ENCODE results near the gene SLC39A11.
"Not testable (repeated sequence)": the region's sequence is repeated elsewhere in the genome, so short reads cannot be mapped to it uniquely, and the experiment has no call there.

The SLC39A11 gene

DNA sequence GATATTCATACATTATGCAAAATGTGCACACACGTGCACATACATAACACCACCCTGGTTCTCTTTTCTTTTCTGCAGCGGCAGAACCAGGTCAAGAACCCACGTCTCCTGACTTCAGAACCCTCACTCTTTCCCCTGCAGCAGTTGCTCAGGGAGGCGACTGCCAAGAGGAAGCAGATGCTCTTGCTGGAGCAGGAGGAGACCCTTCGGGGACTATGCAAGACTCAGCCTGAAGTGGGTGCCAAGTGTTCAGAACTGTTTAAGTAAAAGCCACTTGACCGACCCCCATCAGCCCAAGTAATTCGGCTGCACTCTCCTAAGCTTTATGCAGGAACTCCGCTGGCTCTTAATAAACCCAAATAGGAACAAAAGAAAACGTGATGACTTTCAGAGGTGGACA is 193.8 kb downstream of the SLC39A11 start:
- DNase-seq = no peak

DNA sequence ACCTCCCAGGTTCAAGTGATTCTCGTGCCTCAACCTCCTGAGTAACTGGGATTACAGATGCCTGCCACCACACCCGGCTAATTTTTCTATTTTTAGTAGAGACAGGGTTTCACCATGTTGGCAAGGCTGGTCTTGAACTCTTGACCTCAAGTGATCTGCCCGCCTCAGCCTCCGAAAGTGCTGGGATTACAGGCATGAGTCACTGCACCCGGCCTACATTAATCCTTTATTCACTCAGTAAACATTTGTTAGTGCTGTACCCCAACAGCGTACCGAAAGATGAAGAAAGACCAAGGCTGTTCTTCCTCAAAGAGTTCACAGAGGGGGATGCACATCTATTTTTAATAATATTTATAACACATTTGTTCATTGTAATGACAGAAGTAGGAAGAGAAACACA is 196.2 kb downstream of the SLC39A11 start:
- DNase-seq = not testable (repeated sequence)

DNA sequence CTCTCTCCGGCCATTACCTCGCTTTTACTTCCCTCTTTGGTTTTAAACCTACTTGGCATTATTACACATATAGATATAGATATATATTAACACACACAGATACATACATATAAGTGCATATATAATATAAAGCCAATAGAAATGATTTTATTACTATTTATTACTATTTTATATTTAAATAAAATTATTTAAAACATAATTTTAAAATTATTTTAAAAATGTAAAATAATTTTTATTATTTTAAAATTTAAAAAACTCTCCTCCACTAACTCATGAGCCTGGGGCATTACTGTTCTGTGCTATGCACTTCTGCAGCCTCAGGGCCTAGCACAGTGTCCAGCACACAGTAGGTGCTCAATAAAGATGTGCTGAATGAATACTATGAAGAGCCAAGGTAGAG is 200.9 kb downstream of the SLC39A11 start:
- DNase-seq = no peak

DNA sequence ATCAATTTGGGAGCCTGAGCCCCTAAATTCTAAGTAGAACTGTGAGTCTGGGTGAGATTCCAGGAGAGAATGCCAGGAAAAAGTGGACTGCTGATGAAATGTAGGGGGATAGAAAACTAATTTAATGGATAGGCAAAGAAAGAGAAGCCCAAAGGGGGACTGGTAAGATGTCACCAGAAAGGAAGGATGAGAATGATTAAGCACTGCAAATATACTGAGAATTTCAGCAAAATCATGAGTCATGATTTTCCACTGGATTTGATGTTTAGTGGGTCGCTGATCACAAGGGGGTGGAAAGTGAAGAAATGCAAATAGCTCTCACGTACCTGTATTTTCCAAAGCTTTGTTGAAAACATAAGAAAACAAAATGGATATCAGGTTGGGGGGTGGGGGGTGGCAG is 201.8 kb downstream of the SLC39A11 start:
- DNase-seq = no peak

DNA sequence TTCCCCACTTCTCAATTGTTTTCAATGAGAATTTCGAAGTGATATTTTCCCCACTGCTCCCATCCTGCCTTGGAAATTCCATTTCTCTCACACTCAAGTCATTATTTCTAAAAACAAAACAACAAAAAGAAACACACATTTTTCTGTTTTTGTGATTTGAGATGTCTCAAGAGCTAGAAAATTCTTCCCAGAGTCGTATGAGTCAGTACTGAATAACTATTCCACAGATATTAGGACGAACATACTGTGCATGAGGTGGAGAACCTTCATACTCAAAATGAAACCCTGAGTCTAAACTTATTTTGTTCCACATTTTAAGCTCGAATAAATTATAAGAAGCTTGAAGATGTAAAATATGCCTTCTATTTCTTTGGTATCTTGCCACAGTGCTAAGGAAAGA is 204.6 kb downstream of the SLC39A11 start:
- no peak for DNase-seq

DNA sequence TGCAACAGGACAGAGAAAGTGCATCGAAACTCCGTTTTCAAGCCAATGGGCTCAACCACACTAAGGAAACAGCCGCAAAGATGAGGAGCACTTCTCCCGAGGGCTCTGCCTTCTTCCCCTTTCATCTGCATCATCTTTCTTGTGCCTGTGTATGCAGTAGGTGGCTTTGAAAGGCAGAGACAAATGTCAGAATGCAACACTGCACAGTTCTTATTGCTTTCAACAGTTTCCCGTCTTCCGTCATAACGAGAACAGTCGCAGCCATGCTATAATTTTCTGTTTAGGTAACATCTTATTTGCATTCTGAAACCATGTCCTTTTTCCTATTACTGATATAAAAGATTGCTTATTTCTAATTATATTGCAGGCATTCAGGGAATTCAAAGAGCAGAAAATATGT is 205.2 kb downstream of the SLC39A11 start:
- DNase-seq = no peak

DNA sequence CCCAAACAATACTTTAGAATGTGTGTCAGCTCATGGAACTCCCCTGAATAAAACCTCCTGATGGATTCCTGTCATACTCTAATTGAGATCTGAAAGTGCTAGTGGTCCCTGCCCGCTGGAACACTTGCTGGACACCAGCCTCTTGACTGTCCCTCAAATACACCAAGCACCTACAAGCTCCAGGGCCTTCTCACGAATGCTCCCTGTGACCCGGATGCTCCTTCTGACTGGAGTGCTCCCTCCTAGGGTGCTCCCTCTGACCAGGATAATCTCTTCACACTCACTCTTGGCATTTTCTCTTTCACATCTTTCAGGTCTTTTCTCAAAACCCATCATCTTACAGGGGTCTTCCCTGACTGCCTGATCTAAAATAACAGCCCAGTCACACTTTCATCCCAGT is 205.9 kb downstream of the SLC39A11 start:
- DNase-seq = no peak

DNA sequence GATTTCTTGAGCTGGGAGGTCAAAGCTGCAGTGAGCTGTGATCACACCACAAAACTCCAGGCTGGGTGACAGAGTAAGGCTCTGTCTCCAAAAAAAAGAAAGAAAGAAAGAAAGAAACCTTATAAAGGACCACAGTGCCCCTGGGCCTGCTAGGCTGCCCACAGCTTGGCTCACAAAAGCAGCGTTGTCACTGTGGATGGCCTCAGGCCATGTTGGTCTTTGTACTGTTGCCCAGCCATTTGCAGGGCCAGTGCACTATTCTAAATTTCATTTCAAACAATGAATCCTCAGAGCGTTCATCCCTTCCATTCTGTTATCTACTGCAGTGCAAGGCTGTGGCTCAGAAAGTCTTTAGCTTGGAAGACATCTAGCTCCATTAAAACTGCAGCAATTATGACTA is 208.4 kb downstream of the SLC39A11 start:
- no peak for DNase-seq

DNA sequence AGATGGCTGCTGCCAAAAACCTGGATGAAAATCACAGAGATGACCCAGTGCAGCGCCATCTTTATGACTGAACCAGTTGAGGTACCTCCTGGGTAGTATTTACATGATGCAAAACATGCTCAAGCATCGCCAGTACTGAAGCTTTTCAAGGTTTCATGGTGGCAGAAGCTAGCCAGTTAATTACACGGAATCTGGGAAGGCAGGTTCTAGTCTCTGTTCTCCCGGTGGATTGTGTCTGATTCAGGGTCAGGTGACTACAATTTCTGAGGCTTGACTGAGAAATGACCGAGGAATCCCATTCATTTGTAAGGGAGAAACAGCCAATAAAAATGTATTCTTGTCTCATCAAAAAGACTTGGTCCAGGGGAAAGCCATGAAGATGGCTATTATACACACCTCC is 209.1 kb downstream of the SLC39A11 start:
- no peak for DNase-seq

DNA sequence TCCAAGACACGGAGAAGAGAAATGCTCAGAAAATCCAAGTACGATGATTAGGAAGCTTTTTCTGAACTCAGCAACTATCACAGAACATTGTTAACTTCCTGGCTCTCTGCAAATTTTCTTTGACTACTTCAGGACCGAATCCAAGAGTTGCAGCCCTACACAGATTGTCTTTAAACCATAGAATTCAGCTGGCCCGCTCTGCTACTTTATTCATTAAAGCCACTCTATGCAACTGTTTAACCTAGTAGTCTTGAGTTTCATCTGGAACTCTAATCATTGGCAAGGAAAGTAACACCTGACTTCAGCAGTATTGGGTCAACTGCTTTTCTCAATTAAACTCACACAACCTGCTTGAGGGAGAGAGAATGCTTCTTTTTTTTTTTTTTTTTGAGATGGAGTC is 210.1 kb downstream of the SLC39A11 start:
- no peak for DNase-seq

DNA sequence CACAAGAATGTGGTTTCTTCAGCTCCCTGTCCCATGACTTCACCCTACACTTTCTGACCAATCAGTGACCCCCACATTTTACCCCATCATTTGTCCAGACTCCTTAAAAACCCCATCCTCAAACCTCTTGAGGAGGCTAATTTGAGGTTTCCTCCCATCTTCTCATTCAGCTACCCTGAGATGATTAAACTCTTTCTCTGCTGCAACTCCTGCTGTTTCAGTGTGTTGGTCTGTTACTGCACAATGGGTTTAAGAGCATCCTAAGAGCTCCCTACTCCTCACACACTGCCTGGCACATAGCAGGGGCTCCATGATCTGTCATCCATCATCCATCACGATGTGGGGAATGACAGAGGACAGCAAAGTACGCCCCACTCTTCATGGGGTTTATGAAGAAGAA is 212.6 kb downstream of the SLC39A11 start:
- DNase-seq = no peak

DNA sequence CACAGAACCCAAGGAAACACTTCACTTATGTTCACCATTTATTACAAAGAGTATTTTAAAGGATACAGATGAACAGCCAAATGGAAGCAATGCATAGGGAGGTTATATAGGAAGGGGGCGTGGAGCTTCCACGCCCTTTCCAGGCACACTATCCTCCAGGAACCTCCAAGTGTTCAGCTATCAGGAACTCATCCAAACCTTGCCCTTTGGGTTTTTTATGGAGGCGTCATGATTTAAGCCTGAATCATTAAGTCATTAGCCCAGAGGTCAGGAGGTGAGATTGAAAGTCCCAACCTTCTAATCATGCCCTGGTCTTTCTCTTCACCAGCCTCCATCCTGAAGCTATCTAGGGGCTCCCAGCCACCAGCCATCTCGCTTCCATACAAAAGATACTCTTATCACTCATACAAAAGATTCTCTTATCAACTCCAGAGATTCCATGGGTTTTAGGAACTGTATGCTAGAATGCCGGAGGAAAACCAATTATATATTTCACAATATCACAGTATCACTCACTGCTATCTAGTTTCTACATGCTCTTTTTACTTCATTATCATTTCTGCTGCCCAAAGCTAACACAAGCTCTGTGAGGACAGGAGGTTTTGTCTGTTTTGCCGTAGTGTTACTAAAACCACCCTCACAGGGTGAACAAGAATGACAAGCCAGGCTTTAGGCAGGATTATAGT is 213.4 kb downstream of the SLC39A11 start:
- DNase-seq = no peak

DNA sequence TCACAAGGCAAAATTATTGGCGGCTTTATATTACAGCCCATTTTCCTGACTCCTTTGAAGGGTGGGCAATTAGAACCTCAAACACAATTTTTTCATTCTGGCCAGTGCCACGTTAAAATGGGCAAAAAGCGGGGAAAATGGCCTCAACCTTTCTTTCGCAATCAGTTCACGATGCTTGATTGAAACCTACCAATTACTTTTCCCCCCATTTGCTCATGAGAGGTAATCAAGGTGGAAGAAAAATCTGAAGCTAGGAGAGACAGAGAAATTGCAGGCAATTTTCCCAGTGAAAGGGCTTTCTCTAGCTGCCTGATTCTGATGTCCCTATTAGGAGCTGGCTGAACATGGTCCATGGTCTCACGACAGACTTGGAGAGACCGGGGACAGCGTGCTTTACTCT is 215.1 kb downstream of the SLC39A11 start:
- no peak for DNase-seq

DNA sequence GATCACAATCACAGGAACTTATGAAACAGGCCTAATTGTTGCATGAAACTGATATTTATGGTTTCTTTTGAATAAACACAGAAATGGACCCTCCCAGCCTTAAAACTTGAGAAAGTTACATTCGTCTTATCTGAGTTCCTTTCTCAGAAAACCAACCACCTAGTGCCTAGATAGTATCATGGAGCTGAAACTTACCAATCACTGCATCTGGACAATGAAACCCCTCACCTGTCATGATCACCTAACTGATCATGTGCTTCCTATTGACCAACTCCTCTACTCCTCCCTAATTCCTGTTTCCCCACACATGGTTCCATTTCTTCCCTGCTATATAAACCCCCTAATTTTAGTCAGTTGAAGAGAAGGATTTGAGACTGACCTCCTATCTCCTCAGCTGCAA is 216.1 kb downstream of the SLC39A11 start:
- DNase-seq = no peak

DNA sequence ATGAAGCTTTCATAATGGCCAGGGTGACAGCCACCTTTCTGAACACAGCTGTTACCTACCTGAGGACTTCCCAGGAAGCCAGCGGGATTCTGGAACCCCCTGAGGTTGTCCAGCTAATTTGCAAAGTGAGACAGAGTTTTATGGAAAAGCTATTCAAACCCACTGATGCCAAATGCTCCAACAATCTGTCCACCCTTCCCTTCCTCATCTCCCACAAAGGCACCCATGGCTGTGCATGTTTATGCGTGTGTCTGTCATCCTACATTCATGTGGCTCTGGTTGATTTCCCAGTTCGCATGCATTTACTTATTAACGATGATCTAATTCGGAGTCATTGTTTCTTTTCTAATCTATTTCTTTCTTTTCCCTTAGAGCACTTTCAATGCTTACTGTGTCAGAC is 217.1 kb downstream of the SLC39A11 start:
- DNase-seq = no peak

DNA sequence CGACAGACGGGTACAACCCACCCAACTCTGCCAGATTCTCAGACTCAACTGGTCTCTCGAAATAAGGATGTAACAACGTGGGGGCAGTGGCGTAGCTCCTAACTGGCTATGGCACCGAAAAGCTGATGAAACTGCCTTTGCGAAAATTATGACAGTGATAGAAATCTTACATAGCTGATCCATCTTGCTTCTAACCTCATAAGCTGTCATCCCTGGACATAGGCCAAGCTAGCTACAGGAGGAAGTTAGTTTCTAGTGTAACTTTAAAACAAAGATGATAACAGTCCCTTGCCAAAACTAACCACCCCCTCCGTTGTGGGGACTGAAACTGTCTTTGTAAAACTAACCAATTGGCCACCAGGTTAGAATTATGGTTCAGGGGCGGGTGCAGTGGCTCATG is 220.1 kb downstream of the SLC39A11 start:
- no peak for DNase-seq

DNA sequence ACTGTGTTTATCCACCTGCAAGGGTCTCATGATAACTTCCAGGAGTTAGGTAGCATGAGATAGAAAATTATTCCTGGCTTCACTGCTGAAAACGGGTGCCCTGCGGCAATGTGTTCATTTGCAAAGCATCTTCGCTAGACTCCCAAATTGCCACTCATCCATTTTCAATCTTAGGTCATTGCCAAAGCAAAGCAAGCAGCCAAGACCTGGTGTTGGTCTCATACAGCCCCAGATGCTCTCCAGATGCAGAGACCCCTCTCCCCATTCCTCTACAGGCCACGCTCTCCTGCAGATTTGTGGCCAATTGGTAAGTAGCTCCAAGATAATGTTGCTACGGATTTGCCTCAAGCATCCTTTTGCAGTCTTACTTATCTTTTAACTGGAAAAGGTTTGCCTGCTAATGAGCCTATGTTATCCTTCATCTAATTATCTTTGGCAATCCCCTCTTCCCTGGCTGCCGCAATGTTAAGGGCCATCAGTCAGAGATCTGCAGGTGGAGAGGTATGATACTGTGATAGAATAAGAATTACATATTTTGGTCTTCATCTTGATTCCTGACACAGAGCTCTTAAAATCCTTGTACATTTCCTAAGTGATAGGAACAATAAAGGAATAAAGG is 222.0 kb downstream of the SLC39A11 start:
- DNase-seq = no peak

DNA sequence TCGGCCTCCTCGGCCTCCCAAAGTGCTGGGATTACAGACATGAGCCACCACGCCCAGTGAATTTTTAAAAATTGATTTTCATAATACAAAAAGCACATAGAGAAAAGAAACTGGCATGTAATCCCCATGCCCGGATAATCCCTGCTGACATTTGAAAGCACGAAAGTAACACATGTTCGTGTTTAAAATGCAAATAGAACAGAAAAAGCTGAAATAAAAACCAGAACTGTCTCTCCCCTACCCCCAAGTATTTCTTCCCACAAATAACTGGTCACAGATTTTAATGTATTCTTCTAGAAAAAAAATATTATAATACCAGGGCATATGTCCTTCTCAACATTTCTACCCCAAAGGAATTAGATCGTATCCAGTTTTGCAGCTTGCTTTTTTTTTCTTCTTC is 222.9 kb downstream of the SLC39A11 start:
- DNase-seq = no peak

DNA sequence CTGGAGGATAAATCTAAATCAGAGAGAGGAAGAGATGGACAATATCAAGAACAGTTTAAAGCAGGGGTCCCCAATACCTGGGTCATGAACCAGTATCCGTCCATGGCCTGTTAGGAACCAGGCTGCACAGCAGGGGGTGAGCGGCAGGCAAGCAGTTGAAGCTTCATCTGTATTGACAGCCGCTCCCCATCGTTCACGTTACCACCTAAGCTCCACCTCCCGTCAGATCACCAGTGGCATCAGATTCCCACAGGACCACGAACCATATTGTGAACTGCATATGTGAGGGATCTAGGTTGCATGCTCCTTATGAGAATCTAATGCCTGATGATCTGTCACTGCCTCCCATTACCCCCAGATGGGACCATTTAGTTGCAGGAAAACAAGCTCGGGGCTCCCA is 226.5 kb downstream of the SLC39A11 start:
- no peak for DNase-seq

DNA sequence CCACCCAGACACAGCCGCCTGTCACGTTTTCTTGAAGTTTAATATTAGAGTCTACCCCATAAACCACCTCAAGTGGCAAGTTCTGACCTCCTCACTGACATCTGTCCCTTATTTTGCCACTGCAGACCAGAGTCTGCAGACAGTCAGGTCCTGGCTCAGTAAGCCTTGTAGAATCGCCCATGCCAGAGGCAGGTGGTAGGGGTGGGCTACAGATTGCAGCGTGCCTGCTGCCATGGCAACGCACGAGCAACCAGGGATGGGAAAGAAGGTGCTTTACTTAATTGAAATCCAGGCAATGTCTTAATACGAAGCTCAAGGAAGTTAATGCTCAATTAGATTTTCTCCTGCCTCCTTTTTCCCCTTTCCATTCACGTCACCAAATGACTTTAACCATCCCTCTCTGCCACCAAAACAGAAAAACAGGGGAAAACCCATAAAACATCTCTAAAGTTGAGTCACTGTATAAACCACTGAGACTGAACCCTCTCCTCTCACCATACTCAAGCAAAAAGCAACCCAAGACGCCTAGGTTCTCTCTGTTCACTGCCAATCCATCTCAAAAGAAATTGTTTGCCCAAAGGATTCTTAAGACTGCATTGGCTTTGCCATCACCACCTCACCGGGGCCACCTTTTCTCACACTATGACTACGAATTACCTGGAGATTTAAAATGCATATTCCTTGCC is 228.8 kb downstream of the SLC39A11 start:
- DNase-seq = no peak

DNA sequence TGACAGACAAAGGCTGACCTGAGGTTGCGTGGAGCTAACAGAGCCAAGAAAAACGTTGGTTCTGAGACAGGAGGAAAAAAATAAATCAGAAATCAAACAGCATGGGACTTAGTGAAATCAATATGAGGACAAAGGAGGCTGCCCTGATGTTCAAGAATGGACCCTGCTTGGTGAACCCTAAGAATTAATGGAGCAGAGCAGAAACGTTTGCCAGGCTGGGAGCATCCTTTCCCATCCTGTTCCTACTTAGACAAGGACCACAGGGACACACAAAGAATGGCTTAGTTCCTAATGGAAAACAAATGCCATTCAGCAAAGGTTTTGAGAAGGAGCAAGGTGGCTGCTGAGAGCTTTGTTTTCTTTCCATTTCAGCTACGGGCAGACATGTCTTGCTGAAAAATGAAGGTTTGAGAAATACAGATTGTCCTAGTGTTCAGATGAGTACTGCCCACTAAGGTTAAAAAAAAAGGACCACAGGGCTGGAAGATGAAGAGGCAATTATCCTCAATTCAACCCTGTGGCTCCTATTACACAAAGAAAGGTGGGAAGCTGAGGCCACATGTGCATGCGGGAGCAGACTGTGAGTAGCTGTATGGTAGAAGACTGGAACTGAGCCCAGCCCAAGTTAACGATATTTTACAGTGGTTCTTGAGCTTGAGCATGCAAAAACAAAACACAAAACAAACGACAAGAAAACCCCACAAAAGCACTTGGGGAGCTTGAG is 230.1 kb downstream of the SLC39A11 start:
- DNase-seq = no peak

DNA sequence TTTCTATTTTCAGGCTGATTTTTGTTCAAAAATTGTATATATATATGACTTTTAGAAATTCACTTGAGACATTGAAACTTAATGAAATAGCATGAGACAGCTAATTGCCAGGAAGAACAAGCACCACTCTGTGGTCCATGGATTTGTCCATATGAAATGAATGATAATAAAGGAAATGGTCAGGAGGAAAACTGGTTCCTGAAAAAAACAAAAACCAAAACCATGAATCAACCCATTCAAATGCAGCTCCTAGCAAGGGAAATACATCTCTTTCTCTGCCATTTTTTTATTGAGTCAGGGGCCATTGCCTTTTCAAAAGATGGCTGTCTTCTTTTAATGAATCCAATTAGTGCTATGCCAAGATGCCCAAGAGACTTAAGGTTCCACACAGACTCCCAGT is 230.7 kb downstream of the SLC39A11 start:
- DNase-seq = no peak

DNA sequence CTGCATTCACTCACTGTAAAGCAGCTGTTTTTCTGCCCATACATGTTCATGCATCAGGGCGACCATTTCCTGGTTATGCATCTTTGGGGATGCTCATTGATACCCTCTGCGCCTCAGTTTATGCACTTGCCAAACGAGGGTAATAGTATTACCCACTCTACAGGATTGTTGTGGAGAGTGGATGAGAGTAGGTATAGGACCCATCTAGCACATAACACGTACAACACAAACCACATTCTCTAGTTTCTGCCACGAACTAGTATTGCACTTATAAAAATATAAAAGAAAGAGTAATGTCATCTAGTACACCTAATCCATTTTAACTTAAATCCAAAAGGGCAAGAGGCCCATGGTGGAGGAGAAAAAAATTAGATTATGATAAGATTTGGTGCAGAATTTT is 231.7 kb downstream of the SLC39A11 start:
- DNase-seq = no peak

All from NCI-H748 treated with DMSO at 0.1 percent for 48 hours (cell line).